ENCODE results near the gene PBRM1.
"Not testable (repeated sequence)": the region's sequence is repeated elsewhere in the genome, so short reads cannot be mapped to it uniquely, and the experiment has no call there.

Gene PBRM1

GRCh38 chr3:52683611-52684010 is 2.1 kb downstream of the PBRM1 start:
- peak overlapping the region in 6 of 10 experiments; percentile 4 to 91 (median 82); a peak in 7 of 20 replicates for H3K4me3 ChIP-seq

GRCh38 chr3:52682016-52682415 is 3.7 kb downstream of the PBRM1 start:
- peak overlapping the region in 6 of 11 experiments; percentile 19 to 75 (median 68); a peak in 10 of 22 replicates for H3K27ac ChIP-seq
- peak overlapping the region in 5 of 11 experiments; percentile 41 to 93 (median 84); a peak in 11 of 22 replicates for H3K4me2 ChIP-seq
- H3K36me3 ChIP-seq = peaks cover 26 to 79% (median 56%) of the 10 kb centered on the region in 11 experiments
- H4K20me1 ChIP-seq = peaks cover 0 to 81% (median 54%) of the 10 kb centered on the region in 11 experiments; a peak in 17 of 22 replicates
- H3K9ac ChIP-seq = peak overlapping the region in 4 of 11 experiments; percentile 58 to 73 (median 62); a peak in 8 of 22 replicates
- no peak for TF ChIP-seq Cebpa-rat (IDR thresholded peaks at IDR 0.05)
- no peaks in the 10 kb centered on the region for H3K9me3 ChIP-seq (replicated peaks in 1 of 11)
- H3K4me3 ChIP-seq = peak overlapping the region in 2 of 10 experiments; percentile 31 to 36; a peak in 4 of 20 replicates
- H3K27me3 ChIP-seq = no peaks in the 10 kb centered on the region
- H3K4me1 ChIP-seq = peaks cover 17 to 74% (median 43%) of the 10 kb centered on the region in 10 experiments

More at GRCh38 chr3:52683611-52684010, 2.1 kb downstream of the PBRM1 start:
- peak overlapping the region; percentile 6 to 97 (median 92); a peak in 15 of 22 replicates for H3K9ac ChIP-seq
- peak overlapping the region; percentile 61 to 96 (median 85) for H3K4me2 ChIP-seq
- TF ChIP-seq Cebpa-rat (IDR thresholded peaks at IDR 0.05) = no peak
- peaks cover 33 to 82% (median 59%) of the 10 kb centered on the region in 10 experiments for H3K4me1 ChIP-seq
- H3K27me3 ChIP-seq = no peaks in the 10 kb centered on the region
- H4K20me1 ChIP-seq = peaks cover 0 to 90% (median 70%) of the 10 kb centered on the region in 11 experiments; a peak in 18 of 22 replicates
- H3K9me3 ChIP-seq (replicated peaks in 1 of 11) = no peaks in the 10 kb centered on the region
- peak overlapping the region in 1 of 11 experiments; percentile 9; a peak in 3 of 22 replicates for H3K27ac ChIP-seq
- peaks cover 26 to 79% (median 56%) of the 10 kb centered on the region in 11 experiments for H3K36me3 ChIP-seq

GRCh38 chr3:52681596-52681995 is 4.1 kb downstream of the PBRM1 start:
- H3K9ac ChIP-seq = peak overlapping the region in 4 of 11 experiments; percentile 58 to 73 (median 62); a peak in 9 of 22 replicates
- no peak for TF ChIP-seq Cebpa-rat (IDR thresholded peaks at IDR 0.05)
- H3K4me2 ChIP-seq = peak overlapping the region in 5 of 11 experiments; percentile 41 to 93 (median 84); a peak in 11 of 22 replicates
- H4K20me1 ChIP-seq = peaks cover 0 to 81% (median 51%) of the 10 kb centered on the region in 11 experiments; a peak in 17 of 22 replicates
- H3K27me3 ChIP-seq = no peaks in the 10 kb centered on the region
- H3K9me3 ChIP-seq (replicated peaks in 1 of 11) = no peaks in the 10 kb centered on the region
- H3K36me3 ChIP-seq = peaks cover 30 to 79% (median 56%) of the 10 kb centered on the region in 11 experiments
- H3K27ac ChIP-seq = peak overlapping the region in 6 of 11 experiments; percentile 19 to 75 (median 68); a peak in 10 of 22 replicates
- H3K4me3 ChIP-seq = peak overlapping the region in 2 of 10 experiments; percentile 31 to 36; a peak in 4 of 20 replicates
- H3K4me1 ChIP-seq = peaks cover 14 to 70% (median 40%) of the 10 kb centered on the region in 10 experiments

GRCh38 chr3:52679811-52680210 is 5.9 kb downstream of the PBRM1 start:
- Histone ChIP-seq H3K27ac (0 out of 22 replicates have a peak overlapping the region, but pooled peaks of 2 of the 11 experiments have one; percentile 11 to 34), H3K36me3 (peaks cover 45 to 93% (median 70%) of the 10 kb centered on the region in 11 experiments), H4K20me1 (peaks cover 7 to 87% (median 56%) of the 10 kb centered on the region in 11 experiments; a peak in 18 of 22 replicates), H3K4me3 (0 out of 20 replicates have a peak overlapping the region, but pooled peaks of 1 of the 10 experiments have one; percentile 6), H3K9me3 (replicated peaks in 1 of 11) (no peaks in the 10 kb centered on the region), H3K27me3 (no peaks in the 10 kb centered on the region), H3K4me2 (peak overlapping the region in 3 of 11 experiments; percentile 84 to 93 (median 87); a peak in 6 of 22 replicates), H3K4me1 (peaks cover 14 to 70% (median 40%) of the 10 kb centered on the region in 10 experiments), H3K9ac (no peak overlapping the region; a peak in 1 of 22 replicates)
- no peak for TF ChIP-seq Cebpa-rat (IDR thresholded peaks at IDR 0.05)

- peaks cover 50 to 99% (median 77%) of the 10 kb centered on the region in 11 experiments for H3K36me3 ChIP-seq
- peak overlapping the region in 3 of 11 experiments; percentile 11 to 34 (median 27); a peak in 2 of 22 replicates for H3K27ac ChIP-seq
- H3K9me3 ChIP-seq (replicated peaks in 1 of 11) = no peaks in the 10 kb centered on the region
- peaks cover 7 to 83% (median 54%) of the 10 kb centered on the region in 11 experiments; a peak in 18 of 22 replicates for H4K20me1 ChIP-seq
- no peaks in the 10 kb centered on the region for H3K27me3 ChIP-seq
- H3K4me3 ChIP-seq = peak overlapping the region in 1 of 10 experiments; percentile 6; a peak in 1 of 20 replicates
- peak overlapping the region in 3 of 11 experiments; percentile 84 to 93 (median 87); a peak in 5 of 22 replicates for H3K4me2 ChIP-seq
- no peak overlapping the region; a peak in 1 of 22 replicates for H3K9ac ChIP-seq
- no peak for TF ChIP-seq Cebpa-rat (IDR thresholded peaks at IDR 0.05)
- H3K4me1 ChIP-seq = peaks cover 9 to 64% (median 33%) of the 10 kb centered on the region in 10 experiments
Measured at GRCh38 chr3:52679199-52679538, 6.5 kb downstream of the PBRM1 start.

GRCh38 chr3:52678265-52679198 is 7.2 kb downstream of the PBRM1 start:
- no peak for TF ChIP-seq Cebpa-rat (IDR thresholded peaks at IDR 0.05)
- H3K4me2 ChIP-seq = peak overlapping the region in 2 of 11 experiments; percentile 87 to 93; a peak in 4 of 22 replicates
- no peaks in the 10 kb centered on the region for H3K27me3 ChIP-seq
- H3K27ac ChIP-seq = peak overlapping the region in 2 of 11 experiments; percentile 27 to 34; a peak in 2 of 22 replicates
- H3K36me3 ChIP-seq = peaks cover 56 to 99% (median 83%) of the 10 kb centered on the region in 11 experiments
- no peaks in the 10 kb centered on the region for H3K9me3 ChIP-seq (replicated peaks in 1 of 11)
- H4K20me1 ChIP-seq = peaks cover 7 to 83% (median 49%) of the 10 kb centered on the region in 11 experiments; a peak in 18 of 22 replicates
- no peak overlapping the region for H3K4me3 ChIP-seq
- H3K4me1 ChIP-seq = peaks cover 2 to 57% (median 27%) of the 10 kb centered on the region in 10 experiments; a peak in 19 of 20 replicates
- no peak overlapping the region; a peak in 1 of 22 replicates for H3K9ac ChIP-seq

GRCh38 chr3:52676201-52676600 is 9.5 kb downstream of the PBRM1 start:
- Histone ChIP-seq H4K20me1 (peaks cover 17 to 84% (median 46%) of the 10 kb centered on the region in 11 experiments; a peak in 18 of 22 replicates), H3K4me1 (peaks cover 0 to 45% (median 15%) of the 10 kb centered on the region in 10 experiments; a peak in 11 of 20 replicates), H3K36me3 (peaks cover 79 to 100% (median 97%) of the 10 kb centered on the region in 11 experiments)
- not testable (repeated sequence) for H3K9ac ChIP-seq; H3K27me3 ChIP-seq; H3K27ac ChIP-seq; H3K4me2 ChIP-seq; H3K4me3 ChIP-seq; H3K9me3 ChIP-seq (replicated peaks in 1 of 11)

- H3K4me3 ChIP-seq = no peak overlapping the region
- peaks cover 0 to 30% (median 21%) of the 10 kb centered on the region in 10 experiments; a peak in 12 of 20 replicates for H3K4me1 ChIP-seq
- H3K9ac ChIP-seq = no peak overlapping the region; a peak in 1 of 22 replicates
- peak overlapping the region in 3 of 11 experiments; percentile 8 to 49 (median 33); a peak in 4 of 22 replicates for H3K27ac ChIP-seq
- H3K4me2 ChIP-seq = peak overlapping the region in 5 of 11 experiments; percentile 1 to 48 (median 18); a peak in 6 of 22 replicates
- TF ChIP-seq Cebpa-rat (IDR thresholded peaks at IDR 0.05) = no peak
- H3K36me3 ChIP-seq = peaks cover 94 to 100% (median 97%) of the 10 kb centered on the region in 11 experiments
- peaks cover 24 to 80% (median 54%) of the 10 kb centered on the region in 11 experiments; a peak in 20 of 22 replicates for H4K20me1 ChIP-seq
- no peaks in the 10 kb centered on the region for H3K27me3 ChIP-seq
- H3K9me3 ChIP-seq (replicated peaks in 1 of 11) = no peaks in the 10 kb centered on the region
Measured at GRCh38 chr3:52671676-52672075, 14.0 kb downstream of the PBRM1 start.

Measured in BLaER1 treated with 17β-estradiol and CSF1 and Interleukin-3, amounts not matched to agents 10 nM and 100 nM (cell line).